Inflammatory macrophage (primary cell): Measurements from ENCODE around the gene CLDN15.
A peak's percentile ranks its signal among the peaks of the same experiment; 100 is the strongest.
"Not testable (repeated sequence)": the region's sequence is repeated elsewhere in the genome, so short reads cannot be mapped to it uniquely, and the experiment has no call there.

ENCODE experiments used
- DNase-seq, 2 donors: peaks; one replicate each; pipeline ENCODE4 v3.0.0-alpha.2; 2020 to 2022
- total RNA-seq, 18 experiments: gene quantifications; one replicate each; lab custom pipeline; 2026; ENCODE audit warnings: mixed read lengths in 6 of 18, inconsistent platforms in 2 of 18; lab: John Stamatoyannopoulos, UW

The CLDN15 gene, protein sequence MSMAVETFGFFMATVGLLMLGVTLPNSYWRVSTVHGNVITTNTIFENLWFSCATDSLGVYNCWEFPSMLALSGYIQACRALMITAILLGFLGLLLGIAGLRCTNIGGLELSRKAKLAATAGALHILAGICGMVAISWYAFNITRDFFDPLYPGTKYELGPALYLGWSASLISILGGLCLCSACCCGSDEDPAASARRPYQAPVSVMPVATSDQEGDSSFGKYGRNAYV
- 0.85 to 6.5 (median 3.3) reads per million in 18 experiments for total RNA-seq

DNA sequence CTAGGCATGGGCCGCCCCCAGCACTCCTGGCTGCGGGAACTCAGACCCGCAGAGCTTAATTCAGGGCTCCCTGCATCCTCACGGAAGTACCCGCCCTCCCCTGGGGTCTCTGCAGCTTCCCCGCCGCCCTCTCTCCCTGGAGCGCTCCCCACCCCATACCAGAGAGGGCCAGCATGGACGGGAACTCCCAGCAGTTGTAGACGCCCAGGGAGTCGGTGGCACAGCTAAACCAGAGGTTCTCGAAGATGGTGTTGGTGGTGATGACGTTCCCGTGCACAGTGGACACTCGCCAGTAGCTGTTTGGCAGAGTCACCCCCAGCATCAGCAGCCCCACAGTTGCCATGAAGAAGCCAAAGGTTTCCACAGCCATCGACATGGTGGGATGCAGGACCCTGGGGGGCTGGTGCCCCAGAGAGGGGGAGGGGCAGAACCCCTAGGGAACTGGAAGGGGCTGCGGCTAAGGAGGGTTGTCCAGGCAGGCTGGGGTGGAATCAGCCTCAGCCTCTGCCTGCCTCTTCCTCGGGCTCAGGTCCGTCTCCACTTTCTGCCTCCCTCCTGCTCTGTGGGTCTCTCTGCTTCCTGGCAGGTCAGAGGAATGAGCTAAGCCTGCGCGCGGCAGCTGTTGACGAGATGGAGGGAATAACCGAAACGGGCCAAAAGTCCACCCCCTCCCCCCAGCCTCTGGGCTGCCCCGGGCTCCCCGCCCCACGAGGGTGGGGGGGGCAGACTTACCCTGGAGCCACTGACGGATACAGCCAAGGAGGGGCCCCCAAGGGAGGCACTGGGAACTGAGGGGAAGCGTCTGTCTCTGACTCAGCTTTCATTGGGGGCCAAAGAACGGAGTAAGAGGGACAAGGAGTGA is at the start of gene CLDN15:
TSS of gene CLDN15 (minus strand) at position 597 of the 862 bp plus-strand sequence. CDS start at position 376, 221 bp downstream.
- DNase-seq, result no peak

GRCh38 chr7:101287032-101287431 is 49.4 kb upstream of the CLDN15 start:
- DNase-seq, result peak; percentile 85 to 89

DNA sequence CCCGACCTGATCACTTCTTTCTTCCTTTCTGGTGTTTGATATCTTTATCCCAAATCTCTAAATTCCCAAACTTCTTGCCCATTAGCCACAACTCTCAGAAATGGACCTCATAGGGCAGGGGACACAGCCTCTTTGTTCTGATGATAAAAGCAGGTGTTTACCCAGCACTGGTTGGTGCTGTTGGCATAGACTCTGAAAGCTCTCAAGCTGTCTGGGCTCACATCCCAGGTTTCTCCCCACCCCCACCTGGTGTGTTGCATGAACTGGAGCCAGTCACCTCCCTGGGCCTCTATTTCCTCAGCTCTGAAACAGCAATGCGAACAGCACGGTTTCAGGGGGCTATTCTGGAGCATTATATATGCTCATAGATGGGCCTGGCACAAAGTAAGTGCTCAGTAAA is 48.3 kb upstream of the CLDN15 start:
- not testable (repeated sequence) for DNase-seq

GRCh38 chr7:101285171-101285570 is 47.6 kb upstream of the CLDN15 start:
- DNase-seq, result no peak

GRCh38 chr7:101280912-101281311 is 43.3 kb upstream of the CLDN15 start:
- DNase-seq, result not testable (repeated sequence)

- DNase-seq, result no peak
Observed at GRCh38 chr7:101278461-101279292, 41.1 kb upstream of the CLDN15 start.

- DNase-seq, result no peak
Observed at GRCh38 chr7:101277155-101277554, 39.6 kb upstream of the CLDN15 start.

- DNase-seq, result no peak
Observed at GRCh38 chr7:101273206-101273605, 35.6 kb upstream of the CLDN15 start.

- DNase-seq, result peak in 1 of 2 donors; percentile 29
Observed at GRCh38 chr7:101271021-101271420, 33.4 kb upstream of the CLDN15 start.

DNA sequence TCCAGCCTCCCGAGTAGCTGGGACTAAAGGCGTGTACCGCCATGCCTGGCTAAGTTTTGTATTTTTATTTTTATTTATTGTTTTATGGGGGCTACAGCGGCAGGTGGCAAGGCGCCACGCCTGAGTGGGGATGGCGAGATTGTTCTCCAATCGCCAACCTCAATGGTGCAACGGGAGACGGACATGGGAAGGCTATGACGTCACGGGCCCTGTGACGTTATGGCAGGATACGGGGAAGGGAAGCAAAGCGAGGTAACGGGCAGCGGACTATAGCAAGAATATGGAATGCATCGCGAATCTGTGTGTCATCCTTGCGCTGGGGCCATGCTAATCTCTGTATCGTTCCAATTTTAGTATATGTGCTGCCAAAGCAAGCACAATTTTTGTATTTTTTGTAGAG is 32.1 kb upstream of the CLDN15 start:
- no peak for DNase-seq

- no peak for DNase-seq
Observed at GRCh38 chr7:101265622-101266516, 28.3 kb upstream of the CLDN15 start.

- peak; percentile 37 to 66 for DNase-seq
Observed at GRCh38 chr7:101264102-101264706, 26.6 kb upstream of the CLDN15 start.

- DNase-seq, result no peak
Observed at GRCh38 chr7:101258243-101258731, 20.7 kb upstream of the CLDN15 start.

GRCh38 chr7:101255796-101256195 is 18.2 kb upstream of the CLDN15 start:
- no peak for DNase-seq

GRCh38 chr7:101253199-101253598 is 15.6 kb upstream of the CLDN15 start:
- DNase-seq, result not testable (repeated sequence)

DNA sequence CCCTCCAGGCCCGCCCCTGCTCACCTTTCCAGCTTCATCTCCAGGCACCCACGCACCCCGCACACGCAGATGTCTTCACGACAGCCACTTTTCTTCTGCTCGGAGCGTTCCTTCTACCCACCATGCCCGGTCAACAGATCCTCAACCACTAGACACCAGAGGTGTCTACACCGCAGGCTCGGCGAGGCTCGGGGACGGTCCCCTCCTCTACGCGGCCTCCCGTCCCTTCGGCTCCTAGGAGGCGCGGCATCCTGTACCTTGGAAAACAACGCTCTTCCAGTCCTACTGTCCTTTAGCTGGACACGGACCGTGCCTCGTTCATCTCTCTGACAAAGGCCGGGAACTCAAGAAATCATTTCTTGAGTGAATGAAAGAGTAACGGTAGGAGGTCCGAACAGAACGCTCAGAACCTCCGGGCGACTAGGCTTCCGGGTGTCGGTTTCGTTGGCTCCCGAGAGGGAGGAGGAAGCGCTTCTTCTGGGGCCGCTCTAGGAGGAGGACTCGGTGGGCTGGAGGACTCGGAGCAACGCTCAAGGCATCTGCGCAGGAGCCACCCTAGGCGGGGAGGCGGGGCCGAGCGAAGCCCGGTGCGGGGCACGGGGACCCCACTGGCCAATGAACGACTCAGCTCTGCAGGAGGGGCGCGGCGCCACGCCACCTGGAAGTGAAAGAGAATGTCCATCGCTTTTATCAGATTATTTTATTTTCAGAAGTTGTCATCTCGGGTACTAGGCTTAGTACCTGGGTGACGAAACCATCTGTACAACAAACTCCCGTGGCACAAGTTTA is 14.5 kb upstream of the CLDN15 start:
- peak; percentile 98 to 99 for DNase-seq

GRCh38 chr7:101250324-101250723 is 12.7 kb upstream of the CLDN15 start:
- DNase-seq, result no peak

DNA sequence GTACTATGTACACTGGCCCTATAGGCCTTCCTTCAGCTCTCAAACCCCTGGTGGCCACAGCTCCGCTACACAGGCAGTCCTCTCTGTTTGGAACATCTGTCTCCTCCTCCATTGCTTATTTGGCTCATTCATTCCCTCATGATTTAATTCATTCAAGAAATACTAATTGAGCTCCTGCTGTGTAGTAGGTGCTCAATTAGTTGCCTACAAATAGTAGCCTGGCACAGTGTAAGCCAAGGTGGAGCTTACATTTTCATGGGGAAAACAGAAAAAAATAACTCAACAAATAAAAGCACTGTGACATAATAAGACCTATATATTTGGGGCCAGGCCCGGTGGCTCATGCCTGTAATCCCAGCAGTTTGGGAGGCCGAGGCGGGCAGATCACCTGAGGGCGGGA is 10.7 kb upstream of the CLDN15 start:
- DNase-seq, result no peak

GRCh38 chr7:101245147-101245668 is 7.6 kb upstream of the CLDN15 start:
- DNase-seq, result no peak
